Measurements from ENCODE around the gene CLDND2.
A peak's percentile ranks its signal among the peaks of the same experiment; 100 is the strongest.

CLDND2 gene

DNA sequence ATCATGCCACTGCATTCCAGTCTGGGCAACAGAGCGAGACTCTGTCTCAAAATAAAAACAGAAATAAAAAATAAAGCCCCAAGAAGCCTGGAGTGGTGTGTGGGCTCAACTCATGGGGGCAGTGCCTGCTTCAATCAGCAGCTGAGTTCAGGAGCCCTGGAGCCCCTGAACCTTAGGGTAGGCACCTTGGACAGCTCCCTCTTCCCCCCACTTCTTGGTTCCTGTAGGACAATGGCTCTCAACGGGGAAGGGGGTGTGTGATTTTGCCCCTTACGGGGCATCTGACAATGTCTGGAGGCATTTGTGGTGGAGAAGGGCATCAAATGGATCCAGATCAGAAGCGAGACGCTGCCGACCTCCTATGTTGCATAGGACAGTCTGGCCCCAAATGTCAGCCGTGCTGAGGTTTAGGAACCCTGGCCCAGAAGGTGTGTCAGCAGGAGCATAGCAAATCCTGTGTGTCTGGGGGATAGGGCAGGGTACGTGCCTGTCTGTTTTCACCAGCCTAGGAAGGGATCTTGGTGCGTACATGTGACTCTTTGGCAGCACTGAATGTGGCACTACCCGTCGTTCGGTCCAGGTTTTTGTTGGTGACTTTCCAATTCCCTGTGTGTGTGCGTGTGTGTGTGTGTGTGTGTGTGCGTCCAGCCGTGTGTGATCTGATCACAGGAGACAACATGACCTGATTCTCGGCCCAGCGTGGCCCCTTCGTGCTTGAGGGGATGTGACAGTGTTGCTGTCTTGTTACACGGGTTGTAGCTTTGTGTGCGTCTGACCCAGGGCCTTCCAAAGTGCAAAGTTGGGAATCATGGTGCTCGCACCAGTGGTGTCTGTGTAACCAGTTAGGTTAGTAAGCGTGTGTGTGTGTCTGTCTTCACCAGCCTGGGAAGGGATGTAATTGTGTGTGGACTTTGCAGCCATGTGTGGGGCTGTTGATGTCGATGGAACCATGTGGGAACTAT, 49.8 kb downstream of the CLDND2 start:
- Histone ChIP-seq H2BK12ac (ENCODE audit: low read length) (no peak overlapping the region), H3K79me1 (ENCODE audit: low read depth, low read length) (peaks cover 7% of the 10 kb centered on the region), H3K36me3 (replicated peaks in 1 of 2; ENCODE audit: control insufficient read depth in 2 of 2, insufficient read depth in 2 of 2, low read length in 2 of 2) (no peaks in the 10 kb centered on the region), H4K8ac (ENCODE audit: low read depth, low read length) (no peak overlapping the region), H3K14ac (ENCODE audit: low read length) (no peak overlapping the region), H2AFZ (ENCODE audit: low read length) (no peak overlapping the region), H3K18ac (ENCODE audit: low read length) (no peak overlapping the region), H4K91ac (ENCODE audit: low read depth, low read length, poor library complexity) (no peak overlapping the region), H2BK120ac (ENCODE audit: low read depth, low read length) (no peak overlapping the region), H3K27ac (replicated peaks; ENCODE audit: low read length) (no peak overlapping the region), H2BK15ac (ENCODE audit: low read length) (no peak overlapping the region), H3K4ac (ENCODE audit: low read length) (no peak overlapping the region), H3K23ac (ENCODE audit: low read depth, low read length, poor library complexity) (no peak overlapping the region), H3K9ac (ENCODE audit: low read depth, low read length, poor library complexity) (no peak overlapping the region), H3K9me3 (replicated peaks in 1 of 2; ENCODE audit: control insufficient read depth in 2 of 2, insufficient read depth in 1 of 2, low read depth in 1 of 2, low read length in 2 of 2) (peaks cover 2 to 5% of the 10 kb centered on the region in 2 donors), H3K4me3 (ENCODE audit: low read length in 2 of 2) (peak overlapping the region in 1 of 2 donors; percentile 33), H3K4me2 (ENCODE audit: insufficient read depth, low read length, poor library complexity, severe bottlenecking) (no peak overlapping the region), H2BK5ac (ENCODE audit: low read length) (no peak overlapping the region), H3K4me1 (ENCODE audit: control insufficient read depth in 2 of 2, insufficient read depth in 1 of 2, low read depth in 1 of 2, low read length in 2 of 2) (no peaks in the 10 kb centered on the region), H3K27me3 (ENCODE audit: control insufficient read depth in 3 of 3, insufficient read depth in 3 of 3, low read depth in 1 of 3, low read length in 3 of 3) (peaks cover 0 to 12% (median 0%) of the 10 kb centered on the region in 3 experiments), H2AK5ac (ENCODE audit: low read depth, low read length) (no peak overlapping the region)
- no CpG with 5 or more reads among the region's 23 CpGs for WGBS, 2 donors (ENCODE audit: extremely low coverage in 2 of 2, insufficient read length in 2 of 2, insufficient replicate concordance in 1 of 2)
- no peak for DNase-seq (ENCODE audit: low spot score)

DNA sequence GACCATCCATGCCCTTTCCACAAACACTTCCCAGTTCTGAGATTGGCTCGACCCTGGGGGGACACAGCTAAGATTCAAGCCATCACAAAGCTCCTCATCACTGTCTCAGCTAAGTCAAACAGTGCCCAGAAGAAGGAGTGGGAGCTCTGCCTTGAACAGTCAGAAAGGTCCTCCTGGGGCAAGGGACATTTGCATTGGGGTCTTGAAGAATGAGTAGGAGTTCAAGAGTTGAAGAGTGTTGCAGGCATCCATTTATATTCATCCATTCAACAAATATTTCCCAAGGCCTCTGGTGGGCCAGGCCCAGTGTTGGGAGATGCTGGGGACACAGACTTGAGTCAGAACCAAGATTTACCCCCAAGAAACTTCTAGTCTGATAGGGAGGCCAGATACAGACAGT, 50.8 kb downstream of the CLDND2 start:
- Histone ChIP-seq H3K27me3 (ENCODE audit: control insufficient read depth in 3 of 3, insufficient read depth in 3 of 3, low read depth in 1 of 3, low read length in 3 of 3) (peaks cover 0 to 16% (median 0%) of the 10 kb centered on the region in 3 experiments), H3K4me2 (ENCODE audit: insufficient read depth, low read length, poor library complexity, severe bottlenecking) (no peak overlapping the region), H3K14ac (ENCODE audit: low read length) (no peak overlapping the region), H2BK15ac (ENCODE audit: low read length) (no peak overlapping the region), H2BK120ac (ENCODE audit: low read depth, low read length) (no peak overlapping the region), H2AK5ac (ENCODE audit: low read depth, low read length) (no peak overlapping the region), H4K8ac (ENCODE audit: low read depth, low read length) (no peak overlapping the region), H2BK12ac (ENCODE audit: low read length) (no peak overlapping the region), H3K4me3 (ENCODE audit: low read length in 2 of 2) (no peak overlapping the region), H3K4ac (ENCODE audit: low read length) (no peak overlapping the region), H3K9me3 (replicated peaks in 1 of 2; ENCODE audit: control insufficient read depth in 2 of 2, insufficient read depth in 1 of 2, low read depth in 1 of 2, low read length in 2 of 2) (peaks cover 2 to 5% of the 10 kb centered on the region in 2 donors), H3K4me1 (ENCODE audit: control insufficient read depth in 2 of 2, insufficient read depth in 1 of 2, low read depth in 1 of 2, low read length in 2 of 2) (peaks cover 0 to 3% of the 10 kb centered on the region in 2 donors), H2AFZ (ENCODE audit: low read length) (no peak overlapping the region), H3K79me1 (ENCODE audit: low read depth, low read length) (peaks cover 7% of the 10 kb centered on the region), H2BK5ac (ENCODE audit: low read length) (no peak overlapping the region), H3K9ac (ENCODE audit: low read depth, low read length, poor library complexity) (no peak overlapping the region), H3K27ac (replicated peaks; ENCODE audit: low read length) (no peak overlapping the region), H3K36me3 (replicated peaks in 1 of 2; ENCODE audit: control insufficient read depth in 2 of 2, insufficient read depth in 2 of 2, low read length in 2 of 2) (no peaks in the 10 kb centered on the region), H4K91ac (ENCODE audit: low read depth, low read length, poor library complexity) (no peak overlapping the region), H3K18ac (ENCODE audit: low read length) (no peak overlapping the region), H3K23ac (ENCODE audit: low read depth, low read length, poor library complexity) (no peak overlapping the region)
- no peak for DNase-seq (ENCODE audit: low spot score)
- no CpG with 5 or more reads among the region's 1 CpG for WGBS, 2 donors (ENCODE audit: extremely low coverage in 2 of 2, insufficient read length in 2 of 2, insufficient replicate concordance in 1 of 2)

GRCh38 chr19:51317376-51317775, 51.4 kb downstream of the CLDND2 start:
- no peak overlapping the region for H4K91ac ChIP-seq (ENCODE audit: low read depth, low read length, poor library complexity)
- H3K4ac ChIP-seq (ENCODE audit: low read length) = no peak overlapping the region
- H3K27me3 ChIP-seq (ENCODE audit: control insufficient read depth in 3 of 3, insufficient read depth in 3 of 3, low read depth in 1 of 3, low read length in 3 of 3) = peaks cover 0 to 21% (median 0%) of the 10 kb centered on the region in 3 experiments
- H2BK5ac ChIP-seq (ENCODE audit: low read length) = no peak overlapping the region
- H2BK12ac ChIP-seq (ENCODE audit: low read length) = no peak overlapping the region
- H3K23ac ChIP-seq (ENCODE audit: low read depth, low read length, poor library complexity) = no peak overlapping the region
- H3K18ac ChIP-seq (ENCODE audit: low read length) = no peak overlapping the region
- no peak overlapping the region for H3K27ac ChIP-seq (replicated peaks; ENCODE audit: low read length)
- H2BK120ac ChIP-seq (ENCODE audit: low read depth, low read length) = no peak overlapping the region
- no peak overlapping the region for H3K9ac ChIP-seq (ENCODE audit: low read depth, low read length, poor library complexity)
- H3K4me2 ChIP-seq (ENCODE audit: insufficient read depth, low read length, poor library complexity, severe bottlenecking) = no peak overlapping the region
- no peaks in the 10 kb centered on the region for H3K36me3 ChIP-seq (replicated peaks in 1 of 2; ENCODE audit: control insufficient read depth in 2 of 2, insufficient read depth in 2 of 2, low read length in 2 of 2)
- WGBS, 2 donors (ENCODE audit: extremely low coverage in 2 of 2, insufficient read length in 2 of 2, insufficient replicate concordance in 1 of 2) = no CpG with 5 or more reads among the region's 3 CpGs
- no peak for DNase-seq (ENCODE audit: low spot score)
- H3K9me3 ChIP-seq (replicated peaks in 1 of 2; ENCODE audit: control insufficient read depth in 2 of 2, insufficient read depth in 1 of 2, low read depth in 1 of 2, low read length in 2 of 2) = peaks cover 2 to 5% of the 10 kb centered on the region in 2 donors
- H4K8ac ChIP-seq (ENCODE audit: low read depth, low read length) = no peak overlapping the region
- no peak overlapping the region for H3K14ac ChIP-seq (ENCODE audit: low read length)
- H3K79me1 ChIP-seq (ENCODE audit: low read depth, low read length) = peaks cover 7% of the 10 kb centered on the region
- H2AFZ ChIP-seq (ENCODE audit: low read length) = no peak overlapping the region
- H3K4me3 ChIP-seq (ENCODE audit: low read length in 2 of 2) = no peak overlapping the region
- no peak overlapping the region for H2AK5ac ChIP-seq (ENCODE audit: low read depth, low read length)
- H3K4me1 ChIP-seq (ENCODE audit: control insufficient read depth in 2 of 2, insufficient read depth in 1 of 2, low read depth in 1 of 2, low read length in 2 of 2) = peaks cover 0 to 4% of the 10 kb centered on the region in 2 donors
- no peak overlapping the region for H2BK15ac ChIP-seq (ENCODE audit: low read length)

Measured in neuronal stem cell (in vitro differentiated cells).